H1 (cell line): ENCODE data around the gene CAMKK2. TPM values are rescaled to one million over a fixed set of nuclear protein-coding genes. Genes with fewer than 3 reads are reported as not detected.

Experiments
- CTCF ChIA-PET: fragments of 300-600 bp; sonication (Branson Sonifier 250); formaldehyde crosslinking; loops from one replicate; lab custom pipeline; 2021; ENCODE audit not compliant: partially characterized antibody; lab: Charles Lee
- POLR2A ChIA-PET: fragments of 300-600 bp; sonication (Branson Sonifier 250); formaldehyde crosslinking; loops from one replicate; lab custom pipeline; 2021; ENCODE audit warnings: inconsistent platforms; ENCODE audit not compliant: partially characterized antibody; lab: Charles Lee
- DNase-seq, 2 experiments: peaks; one replicate each; pipeline versions ENCODE4 v3.0.0 to v3.0.0-alpha.2; 2010 to 2022; ENCODE audit warnings: low spot score in 2 of 2, low read depth in 1 of 2, mixed read lengths in 1 of 2
- FAIRE-seq: peaks from 2 replicates; lab custom pipeline; 2011; peaks lifted over from hg19 to GRCh38; lab: Jason Lieb, UNC
- H2AFZ ChIP-seq: 2 replicates; pipeline ENCODE4 v1.8.1; 2012; ENCODE audit warnings: low read length, inconsistent platforms
- H2AK5ac ChIP-seq: 2 replicates; pipeline ENCODE4 v1.6.1; 2013; ENCODE audit warnings: low read depth, low read length
- H2BK120ac ChIP-seq: replicated peaks from 2 replicates; pipeline ENCODE3; 2013; ENCODE audit warnings: low read depth, low read length, inconsistent platforms
- H2BK12ac ChIP-seq: 2 replicates; pipeline ENCODE4 v1.6.1; 2013; ENCODE audit warnings: low read depth, low read length
- H2BK15ac ChIP-seq: 2 replicates; pipeline ENCODE4 v1.6.1; 2013; ENCODE audit warnings: low read length
- H2BK20ac ChIP-seq: 2 replicates; pipeline ENCODE4 v1.6.1; 2013; ENCODE audit warnings: low read length
- H2BK5ac ChIP-seq: 2 replicates; pipeline ENCODE4 v1.6.1; 2013; ENCODE audit warnings: low read depth, low read length
- H3K14ac ChIP-seq: 2 replicates; pipeline ENCODE4 v1.6.1; 2013; ENCODE audit warnings: inconsistent platforms; ENCODE audit not compliant: insufficient read length
- H3K18ac ChIP-seq: 2 replicates; pipeline ENCODE4 v1.6.1; 2013; ENCODE audit warnings: low read length; ENCODE audit errors: extremely low read depth
- H3K23ac ChIP-seq: 2 replicates; pipeline ENCODE4 v1.6.1; 2013; ENCODE audit warnings: inconsistent platforms; ENCODE audit not compliant: insufficient read length
- H3K23me2 ChIP-seq: 2 replicates; pipeline ENCODE4 v1.6.1; 2013; ENCODE audit warnings: low read depth, low read length
- H3K27ac ChIP-seq: 2 replicates; pipeline ENCODE4 v1.6.1; 2011; ENCODE audit warnings: low read depth, low read length, inconsistent platforms
- H3K27me3 ChIP-seq, 4 experiments: replicated peaks in 1 of 4; 1 replicate in 1 of 4; 2 replicates in 3 of 4; pipeline versions ENCODE4 v1.6.1 to v1.8.1; 2011 to 2013; ENCODE audit warnings: low read length in 3 of 4, mild to moderate bottlenecking in 3 of 4, inconsistent platforms in 2 of 4, mixed read lengths in 2 of 4, moderate library complexity in 1 of 4; ENCODE audit not compliant: control insufficient read depth in 3 of 4, insufficient read depth in 3 of 4; ENCODE audit errors: extremely low read depth in 1 of 4
- H3K36me3 ChIP-seq, 4 experiments: 2 replicates each; pipeline versions ENCODE4 v1.6.1 to v1.8.1; 2011 to 2013; ENCODE audit warnings: mild to moderate bottlenecking in 4 of 4, low read length in 3 of 4, moderate library complexity in 2 of 4, control low read depth in 1 of 4, inconsistent platforms in 1 of 4; ENCODE audit not compliant: insufficient read depth in 4 of 4, control insufficient read depth in 2 of 4
- H3K4ac ChIP-seq: replicated peaks from 2 replicates; pipeline ENCODE3; 2013; ENCODE audit warnings: low read length, low read depth, mixed read lengths, inconsistent platforms; ENCODE audit not compliant: insufficient read length
- H3K4me1 ChIP-seq, 4 experiments: replicated peaks in 1 of 4; 1 replicate in 1 of 4; 2 replicates in 3 of 4; pipeline versions ENCODE4 v1.6.1 to v1.8.1; 2011 to 2013; ENCODE audit warnings: low read length in 3 of 4, inconsistent platforms in 2 of 4, mixed read lengths in 1 of 4; ENCODE audit not compliant: insufficient read depth in 4 of 4, control insufficient read depth in 3 of 4
- H3K4me2 ChIP-seq, 2 experiments: 2 replicates each; pipeline versions ENCODE4 v1.6.1 to v1.8.1; 2011 to 2013; ENCODE audit warnings: low read depth in 2 of 2, low read length in 2 of 2, control low read depth in 1 of 2, inconsistent platforms in 1 of 2, mild to moderate bottlenecking in 1 of 2; ENCODE audit not compliant: insufficient read depth in 1 of 2
- H3K4me3 ChIP-seq, 4 experiments: fragments of 200-600, 300-600 bp in 1 of 4; sonication (generic), shearing (Covaris generic), sonication (Bioruptor Twin) in 1 of 4; 2 replicates each; pipeline versions ENCODE4 v1.5.1 to v1.8.1; 2011 to 2016; ENCODE audit warnings: low read length in 4 of 4, low read depth in 3 of 4, control low read depth in 2 of 4, inconsistent platforms in 2 of 4, mild to moderate bottlenecking in 2 of 4, mixed read lengths in 1 of 4, moderate library complexity in 1 of 4; ENCODE audit not compliant: insufficient read depth in 2 of 4; ENCODE audit errors: extremely low read depth in 1 of 4
- H3K56ac ChIP-seq: replicated peaks from 2 replicates; pipeline ENCODE3; 2013; ENCODE audit warnings: low read depth, mild to moderate bottlenecking, mixed read lengths, low read length, inconsistent platforms; ENCODE audit not compliant: insufficient read length
- H3K79me1 ChIP-seq: 2 replicates; pipeline ENCODE4 v1.6.1; 2013; ENCODE audit warnings: low read depth, low read length, control low read depth
- H3K79me2 ChIP-seq, 2 experiments: 2 replicates each; pipeline versions ENCODE4 v1.6.1 to v1.8.1; 2012 to 2013; ENCODE audit warnings: low read length in 2 of 2, mild to moderate bottlenecking in 2 of 2, inconsistent platforms in 1 of 2; ENCODE audit not compliant: insufficient read depth in 2 of 2, control insufficient read depth in 1 of 2
- H3K9ac ChIP-seq, 4 experiments: replicated peaks in 1 of 4; 1 replicate in 1 of 4; 2 replicates in 3 of 4; pipeline versions ENCODE4 v1.6.1 to v1.8.1; 2011 to 2013; ENCODE audit warnings: low read depth in 3 of 4, low read length in 3 of 4, control low read depth in 2 of 4, mild to moderate bottlenecking in 2 of 4, moderate library complexity in 2 of 4, inconsistent platforms in 1 of 4; ENCODE audit errors: extremely low read depth in 1 of 4
- H3K9me3 ChIP-seq, 2 experiments: 2 replicates each; pipeline versions ENCODE4 v1.6.1 to v1.8.1; 2012 to 2013; ENCODE audit warnings: mild to moderate bottlenecking in 2 of 2, moderate library complexity in 2 of 2, control low read depth in 1 of 2, inconsistent platforms in 1 of 2, low read depth in 1 of 2, low read length in 1 of 2, mixed read lengths in 1 of 2; ENCODE audit not compliant: insufficient read depth in 2 of 2
- H4K20me1 ChIP-seq, 2 experiments: replicated peaks in 1 of 2; 2 replicates each; pipeline versions ENCODE3 to v1.8.1; 2011 to 2013; ENCODE audit warnings: inconsistent platforms in 2 of 2, low read length in 2 of 2, mild to moderate bottlenecking in 1 of 2; ENCODE audit not compliant: insufficient read depth in 2 of 2, control insufficient read depth in 1 of 2
- H4K5ac ChIP-seq: 2 replicates; pipeline ENCODE4 v1.6.1; 2013; ENCODE audit warnings: low read length, low read depth, mixed read lengths, inconsistent platforms; ENCODE audit not compliant: insufficient read length
- H4K8ac ChIP-seq: 2 replicates; pipeline ENCODE4 v1.8.0; 2013; ENCODE audit warnings: mild to moderate bottlenecking, moderate library complexity, low read length, inconsistent platforms; ENCODE audit not compliant: insufficient read depth; ENCODE audit errors: extremely low read depth
- H4K91ac ChIP-seq: replicated peaks from 2 replicates; pipeline ENCODE3; 2013; ENCODE audit warnings: low read length, mixed read lengths, inconsistent platforms; ENCODE audit not compliant: insufficient read length
- ATF3 ChIP-seq: IDR thresholded peaks from 2 replicates; pipeline ENCODE4 v1.6.1; 2011; ENCODE audit warnings: low read depth, mild to moderate bottlenecking, low read length; ENCODE audit not compliant: insufficient read depth
- CBX5 ChIP-seq: fragments of 300-800, 300-1000 bp; sonication (generic); IDR thresholded peaks from 2 replicates; pipeline ENCODE4 v1.7.1; 2016; ENCODE audit warnings: antibody characterized with exemption, low read length, low read depth
- KDM5A ChIP-seq: fragments of 200-600 bp; IDR thresholded peaks from 2 replicates; pipeline ENCODE4 v1.7.1; 2012; ENCODE audit warnings: mild to moderate bottlenecking, low read length, inconsistent platforms, mixed read lengths
- NRF1 ChIP-seq: IDR thresholded peaks from 2 replicates; pipeline ENCODE4 v1.6.1; 2011; ENCODE audit warnings: mild to moderate bottlenecking, low read depth, low read length, improper control_type of control experiment
- POLR2A ChIP-seq, 2 experiments: IDR thresholded peaks; 1 replicate in 1 of 2; 2 replicates in 1 of 2; pipeline ENCODE4 v1.6.1; 2011; ENCODE audit warnings: low read depth in 2 of 2, low read length in 2 of 2, mild to moderate bottlenecking in 2 of 2; ENCODE audit errors: control extremely low read depth in 1 of 2
- POLR2AphosphoS5 ChIP-seq: IDR thresholded peaks from 2 replicates; pipeline ENCODE4 v1.6.1; 2011; ENCODE audit warnings: low read depth, low read length
- POU5F1 ChIP-seq: IDR thresholded peaks from 2 replicates; pipeline ENCODE4 v1.6.1; 2011; ENCODE audit warnings: low read depth, mild to moderate bottlenecking, low read length, moderate library complexity
- TBP ChIP-seq: IDR thresholded peaks from 2 replicates; pipeline ENCODE4 v1.6.1; 2011; ENCODE audit warnings: low read depth, low read length, improper control_type of control experiment
- WGBS, 2 experiments: shearing (Covaris generic) in 1 of 2; methylation state at CpG; one replicate each; pipeline versions ENCODE4 v1.1.6 to v1.1.7; 2013 to 2015; ENCODE audit warnings: low lambda C conversion rate in 2 of 2, mixed read lengths in 2 of 2, inconsistent platforms in 1 of 2, low coverage in 1 of 2, missing lambda C conversion rate in 1 of 2; ENCODE audit not compliant: insufficient replicate concordance in 2 of 2, insufficient coverage in 1 of 2, insufficient read length in 1 of 2; ENCODE audit errors: extremely low coverage in 1 of 2, missing lambda C conversion rate in 1 of 2; 5-methylcytosine and 5-hydroxymethylcytosine counted together
- polyA plus RNA-seq, 7 experiments: library from polyadenylated mRNA; depleted of rRNA in 3 of 7; stranded (reverse) in 5 of 7; unstranded in 2 of 7; fragments of >200 nt in 5 of 7; fragments of 200-250 nt in 2 of 7; gene quantifications; 1 replicate in 5 of 7; 2 replicates in 1 of 7; 4 replicates in 1 of 7; pipeline versions ENCODE4 v1.2.1 to v1.2.3, GENCODE V29; 2011 to 2013; ENCODE audit warnings: missing spikeins in 2 of 7, mixed read lengths in 2 of 7
- total RNA-seq: library from RNA; stranded (reverse); fragmentation: NEBNext Ultra II Directional; extraction: Animal tissue kit (Norgen Biotek cat#: 25700); gene quantifications from 2 replicates; pipeline ENCODE4 v1.2.1, GENCODE V29; 2021

The CAMKK2 gene
- total and polyA plus RNA-seq, 2 of the 8 experiments (the other 6 are each of a cell fraction or from before 2014, with no cell fraction given): 29.6 to 30.6 TPM

GRCh38 chr12:121325922-121326396 is 29.4 kb upstream of the CAMKK2 start:
- H3K36me3 ChIP-seq: peaks cover 17 to 53% (median 47%) of the 10 kb centered on the region in 4 experiments; a peak in 7 of 8 replicates
- H3K56ac ChIP-seq: no peak overlapping the region
- 83% methylated on average over 5 of the region's 5 CpGs; no CpG with 5 or more reads in 1 of the 2 experiments for WGBS, 2 experiments
- no peaks in the 10 kb centered on the region for H4K20me1 ChIP-seq
- H3K27me3 ChIP-seq: no peaks in the 10 kb centered on the region
- H2AK5ac ChIP-seq: no peak overlapping the region
- H3K4ac ChIP-seq: no peak overlapping the region
- H3K14ac ChIP-seq: no peak overlapping the region
- no peaks in the 10 kb centered on the region for H3K79me2 ChIP-seq
- no peak overlapping the region for H3K18ac ChIP-seq
- TF ChIP-seq TBP: no peak
- TF ChIP-seq POLR2A (IDR thresholded peaks at IDR 0.05; ENCODE audit: control extremely low read depth in 1 of 2, low read depth in 2 of 2, low read length in 2 of 2): no peak
- TF ChIP-seq NRF1: no peak
- TF ChIP-seq POLR2AphosphoS5: no peak
- TF ChIP-seq POU5F1: no peak
- TF ChIP-seq KDM5A: no peak
- no peak for TF ChIP-seq ATF3
- TF ChIP-seq CBX5: no peak
- no peak overlapping the region for H3K4me3 ChIP-seq
- H3K9me3 ChIP-seq: no peaks in the 10 kb centered on the region
- H2BK12ac ChIP-seq: no peak overlapping the region
- no peaks in the 10 kb centered on the region for H3K23me2 ChIP-seq
- no peak overlapping the region for H2BK20ac ChIP-seq
- ChIA-PET CTCF (interaction anchor here (0.6 to 1.2 kb wide), 2 partner anchors 10 to 818 kb away, joined by 3 to 5 read pairs; no protein-coding TSS in a partner anchor), POLR2A (no interaction called here)
- FAIRE-seq (no peak), DNase-seq (no peak)
- no peak overlapping the region for H2AFZ ChIP-seq
- no peak overlapping the region for H3K9ac ChIP-seq
- no peak overlapping the region for H4K5ac ChIP-seq
- no peak overlapping the region for H3K23ac ChIP-seq
- no peaks in the 10 kb centered on the region for H3K79me1 ChIP-seq
- H2BK15ac ChIP-seq: no peak overlapping the region
- no peak overlapping the region for H3K27ac ChIP-seq
- no peak overlapping the region for H4K8ac ChIP-seq
- H2BK120ac ChIP-seq: no peak overlapping the region
- no peak overlapping the region for H2BK5ac ChIP-seq
- H3K4me1 ChIP-seq: no peaks in the 10 kb centered on the region
- H3K4me2 ChIP-seq: no peak overlapping the region
- no peak overlapping the region for H4K91ac ChIP-seq
